K562 (cell line): Measurements from ENCODE around the gene ZBTB8B. TPM values are rescaled to one million over a fixed set of nuclear protein-coding genes. Genes with fewer than 3 reads are reported as not detected.

Experiments
- CBX5 ChIP-seq: IDR thresholded peaks from 2 replicates; pipeline ENCODE4 v1.6.1; 2014; ENCODE audit warnings: low read depth, borderline replicate concordance
- NR2C2 ChIP-seq, 2 experiments: fragments of 200-800 bp in 1 of 2; sonication (Bioruptor generic) in 1 of 2; sonication (generic) in 1 of 2; formaldehyde crosslinking in 1 of 2; IDR thresholded peaks; 2 replicates each; pipeline versions ENCODE4 v1.6.1 to v1.8.0; 2016 to 2022; ENCODE audit warnings: mild to moderate bottlenecking in 1 of 2, missing compliant biosample characterization in 1 of 2, missing genetic modification characterization in 1 of 2, missing genetic modification reagents in 1 of 2
- PRDM10 ChIP-seq: fragments of 450-650 bp; IDR thresholded peaks from 2 replicates; pipeline ENCODE4 v1.6.1; 2018; ENCODE audit not compliant: partially characterized antibody
- RREB1 ChIP-seq: fragments of 250-450 bp; sonication (Bioruptor Pico); IDR thresholded peaks from 2 replicates; pipeline ENCODE4 v1.4.0; 2020
- SFPQ ChIP-seq: fragments of 200-400 bp; formaldehyde crosslinking; IDR thresholded peaks from 2 replicates; pipeline ENCODE4 v1.6.1; 2017; ENCODE audit warnings: mild to moderate bottlenecking, low read depth, low read length, moderate library complexity
- SMAD4 ChIP-seq: fragments of 250-450 bp; sonication (Bioruptor Pico); conservative IDR thresholded peaks from 2 replicates; pipeline ENCODE4 v1.8.0; 2021; ENCODE audit warnings: inconsistent platforms, mild to moderate bottlenecking, moderate library complexity
- ZBTB43 ChIP-seq: sonication (generic); formaldehyde crosslinking; IDR thresholded peaks from 2 replicates; pipeline ENCODE4 v1.8.0; 2023; ENCODE audit warnings: mild to moderate bottlenecking, missing genetic modification reagents
- ZEB2 ChIP-seq: fragments of 450-650 bp; IDR thresholded peaks from 2 replicates; pipeline ENCODE4 v1.6.1; 2016
- ZNF184 ChIP-seq: sonication (generic); formaldehyde crosslinking; IDR thresholded peaks from 2 replicates; pipeline ENCODE4 v1.5.0; 2020; ENCODE audit warnings: missing genetic modification reagents
- ZNF395 ChIP-seq: fragments of 200-800 bp; sonication (Bioruptor generic); IDR thresholded peaks from 2 replicates; pipeline ENCODE4 v1.6.1; 2017; ENCODE audit warnings: missing genetic modification characterization, missing compliant biosample characterization
- ZNF707 ChIP-seq: fragments of 250-450 bp; sonication (Bioruptor Pico); conservative IDR thresholded peaks from 2 replicates; pipeline ENCODE4 v1.8.0; 2022; ENCODE audit warnings: inconsistent platforms, mild to moderate bottlenecking, moderate library complexity
- ZNF75A ChIP-seq: fragments of 450-650 bp; formaldehyde crosslinking; IDR thresholded peaks from 2 replicates; pipeline ENCODE4 v1.4.0; 2020; ENCODE audit warnings: mild to moderate bottlenecking
- polyA plus RNA-seq, 8 experiments: library from polyadenylated mRNA; depleted of rRNA in 4 of 8; stranded (reverse) in 5 of 8; unstranded in 3 of 8; fragments of >200 nt; fragmentation: Nextera tagmentation in 2 of 8; fragmentation: Illumina TruSeq in 1 of 8; extraction: Ambion mirVana in 2 of 8; extraction: Trizol in 1 of 8; gene quantifications; 2 replicates each; pipeline versions ENCODE4 v1.2.1 to v1.2.3, GENCODE V29; 2011 to 2014; ENCODE audit warnings: inconsistent platforms in 1 of 8, missing spikeins in 1 of 8
- total RNA-seq, 7 experiments: library from RNA; depleted of rRNA in 6 of 7; stranded (reverse); fragments of >200 nt in 6 of 7; fragmentation: Illumina TruSeq in 2 of 7; extraction: Trizol in 2 of 7; gene quantifications; 2 replicates each; pipeline versions ENCODE4 v1.2.1 to v1.2.3, GENCODE V29; 2011 to 2021; ENCODE audit warnings: low replicate concordance in 1 of 7

ZBTB8B gene
- total and polyA plus RNA-seq, 9 of the 15 experiments (the other 6 are each of a cell fraction or from before 2014, with no cell fraction given): not detected

GRCh38 chr1:32496127-32496526 is 31.3 kb downstream of the ZBTB8B start (continued):
- no peak for TF ChIP-seq ZBTB43 (CRISPR knock-in tag)
- TF ChIP-seq SFPQ: no peak
- no peak for TF ChIP-seq NR2C2 (CRISPR knock-in tag; IDR thresholded peaks at IDR 0.05)
- peak; percentile 23; the same call in 1 of the 2 replicates for TF ChIP-seq NR2C2 (tag; IDR thresholded peaks at IDR 0.05)
- TF ChIP-seq ZNF395: no peak
- peak; percentile 15 for TF ChIP-seq PRDM10
- 0 out of 2 replicates have a peak, but pooled peaks have one; percentile 16 for TF ChIP-seq ZNF75A
- TF ChIP-seq ZNF707 (CRISPR knock-in tag): no peak
- TF ChIP-seq ZNF184 (CRISPR knock-in tag): no peak
- 0 out of 2 replicates have a peak, but pooled peaks have one; percentile 35 for TF ChIP-seq RREB1 (CRISPR knock-in tag)
- peak; percentile 38 for TF ChIP-seq SMAD4
- TF ChIP-seq ZEB2: no peak
- TF ChIP-seq CBX5: no peak
